Measurements from ENCODE around the gene BMPER.

BMPER gene

GRCh38 chr7:34130558-34131295 is 225.4 kb downstream of the BMPER start:
- TF ChIP-seq, protein P1, sequence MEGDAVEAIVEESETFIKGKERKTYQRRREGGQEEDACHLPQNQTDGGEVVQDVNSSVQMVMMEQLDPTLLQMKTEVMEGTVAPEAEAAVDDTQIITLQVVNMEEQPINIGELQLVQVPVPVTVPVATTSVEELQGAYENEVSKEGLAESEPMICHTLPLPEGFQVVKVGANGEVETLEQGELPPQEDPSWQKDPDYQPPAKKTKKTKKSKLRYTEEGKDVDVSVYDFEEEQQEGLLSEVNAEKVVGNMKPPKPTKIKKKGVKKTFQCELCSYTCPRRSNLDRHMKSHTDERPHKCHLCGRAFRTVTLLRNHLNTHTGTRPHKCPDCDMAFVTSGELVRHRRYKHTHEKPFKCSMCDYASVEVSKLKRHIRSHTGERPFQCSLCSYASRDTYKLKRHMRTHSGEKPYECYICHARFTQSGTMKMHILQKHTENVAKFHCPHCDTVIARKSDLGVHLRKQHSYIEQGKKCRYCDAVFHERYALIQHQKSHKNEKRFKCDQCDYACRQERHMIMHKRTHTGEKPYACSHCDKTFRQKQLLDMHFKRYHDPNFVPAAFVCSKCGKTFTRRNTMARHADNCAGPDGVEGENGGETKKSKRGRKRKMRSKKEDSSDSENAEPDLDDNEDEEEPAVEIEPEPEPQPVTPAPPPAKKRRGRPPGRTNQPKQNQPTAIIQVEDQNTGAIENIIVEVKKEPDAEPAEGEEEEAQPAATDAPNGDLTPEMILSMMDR (IDR thresholded peaks at IDR 0.05; ENCODE audit: insufficient read depth, low read depth, low read length, missing control alignments), result no peak
- no peak for DNase-seq (ENCODE audit: low read depth)
- no peak overlapping the region for H3K4me3 ChIP-seq (ENCODE audit: low read length)

DNA sequence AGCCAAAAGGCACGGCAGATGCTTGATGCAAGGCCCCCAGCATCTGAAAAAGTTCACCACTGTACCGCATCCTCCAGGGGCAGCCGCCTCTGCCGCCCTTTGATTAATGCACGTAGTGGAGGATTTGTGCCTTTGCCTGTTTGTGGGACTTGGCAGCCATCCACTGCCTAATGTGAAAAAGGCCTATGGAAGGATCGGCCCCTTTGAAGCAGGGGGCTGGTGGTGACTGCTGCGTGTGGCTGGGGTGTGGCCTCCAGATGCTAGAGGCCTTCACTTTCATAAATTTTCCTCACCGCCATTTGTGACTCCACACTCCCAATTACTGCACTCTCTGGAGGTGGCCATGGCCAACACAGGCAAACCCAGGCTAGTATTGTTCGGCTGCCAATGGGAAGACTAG is 226.0 kb downstream of the BMPER start:
- TF ChIP-seq, protein P1 (IDR thresholded peaks at IDR 0.05; ENCODE audit: insufficient read depth, low read depth, low read length, missing control alignments), result no peak
- no peak overlapping the region for H3K4me3 ChIP-seq (ENCODE audit: low read length)
- DNase-seq (ENCODE audit: low read depth), result no peak

GRCh38 chr7:34133356-34133982 is 228.1 kb downstream of the BMPER start:
- DNase-seq (ENCODE audit: low read depth), result peak; percentile 88
- H3K4me3 ChIP-seq (ENCODE audit: low read length), result peak overlapping the region; percentile 23
- TF ChIP-seq, protein P1 (IDR thresholded peaks at IDR 0.05; ENCODE audit: insufficient read depth, low read depth, low read length, missing control alignments), result no peak

DNA sequence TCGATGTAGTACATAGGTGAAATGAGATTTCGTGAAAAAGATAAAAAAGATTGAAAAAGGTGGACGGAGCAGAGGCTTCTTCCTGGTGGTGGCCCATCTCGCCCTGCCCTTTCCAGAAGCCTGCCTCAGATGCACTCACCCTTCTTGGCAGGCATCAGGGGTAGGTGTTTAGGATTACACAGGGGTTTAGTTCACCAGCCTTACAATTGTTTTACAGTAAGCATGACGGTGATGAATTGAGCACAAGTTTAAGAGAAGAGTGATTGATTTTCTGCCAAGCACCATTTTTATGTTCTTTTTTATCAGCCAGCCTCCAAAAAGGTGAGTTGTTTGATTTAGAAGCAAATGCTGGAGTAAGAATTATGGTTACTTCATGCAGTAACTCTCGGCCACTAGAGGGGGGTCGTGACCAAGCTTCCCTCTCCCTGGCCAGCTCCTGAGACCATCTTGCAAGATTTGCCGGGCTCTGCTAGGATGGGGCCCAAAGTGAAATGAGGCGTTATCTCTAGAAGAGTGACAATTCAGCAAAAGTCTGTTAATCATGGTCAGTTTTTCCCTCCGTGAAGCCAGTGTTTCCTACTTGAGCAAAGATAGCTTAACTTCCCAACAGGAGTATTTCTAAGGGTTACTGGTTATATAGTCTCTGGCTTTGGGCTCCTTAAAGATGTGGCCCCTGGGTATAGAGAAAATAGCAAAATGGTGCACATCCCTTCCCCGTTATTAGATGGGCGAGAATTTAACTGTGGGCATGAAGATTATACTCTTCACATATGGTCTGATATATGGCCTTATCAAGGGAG is 228.8 kb downstream of the BMPER start:
- peak; percentile 80 for DNase-seq (ENCODE audit: low read depth)
- peak overlapping the region; percentile 23 for H3K4me3 ChIP-seq (ENCODE audit: low read length)
- TF ChIP-seq, protein P1 (IDR thresholded peaks at IDR 0.05; ENCODE audit: insufficient read depth, low read depth, low read length, missing control alignments), result peak; percentile 86

- DNase-seq (ENCODE audit: low read depth), result no peak
- H3K4me3 ChIP-seq (ENCODE audit: low read length), result no peak overlapping the region
- TF ChIP-seq, protein P1 (IDR thresholded peaks at IDR 0.05; ENCODE audit: insufficient read depth, low read depth, low read length, missing control alignments), result no peak
These were observed 230.6 kb downstream of the BMPER start for GRCh38 chr7:34135924-34136323.

DNA sequence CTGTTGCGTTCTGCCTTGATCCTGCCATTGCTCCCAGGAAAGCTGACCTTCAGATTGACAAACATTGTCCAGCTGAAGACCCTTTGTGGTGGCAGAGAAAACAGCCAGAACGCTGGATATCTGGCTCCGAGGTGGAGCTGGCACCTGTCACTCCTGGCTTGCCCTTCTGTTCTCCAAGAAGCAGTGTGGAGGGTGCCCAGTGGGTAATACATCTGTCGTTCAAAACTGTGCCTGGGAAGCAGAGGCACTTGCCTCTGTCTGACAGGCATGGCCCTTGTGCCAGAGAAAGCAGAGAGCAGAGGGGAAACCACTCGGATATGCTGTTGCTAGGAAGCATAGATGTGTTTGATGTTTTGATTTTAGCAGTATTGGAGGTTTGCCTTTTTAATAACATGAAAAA is 231.4 kb downstream of the BMPER start:
- DNase-seq (ENCODE audit: low read depth), result no peak
- H3K4me3 ChIP-seq (ENCODE audit: low read length), result no peak overlapping the region
- TF ChIP-seq, protein P1 (IDR thresholded peaks at IDR 0.05; ENCODE audit: insufficient read depth, low read depth, low read length, missing control alignments), result no peak
